Fibroblast of skin of back (primary cell): ENCODE results near the gene KLHL29.
A peak's percentile ranks its signal among the peaks of the same experiment; 100 is the strongest.

Experiments
- DNase-seq: peaks from one replicate; pipeline ENCODE4 v3.0.0-alpha.2; 2013

KLHL29 gene

DNA sequence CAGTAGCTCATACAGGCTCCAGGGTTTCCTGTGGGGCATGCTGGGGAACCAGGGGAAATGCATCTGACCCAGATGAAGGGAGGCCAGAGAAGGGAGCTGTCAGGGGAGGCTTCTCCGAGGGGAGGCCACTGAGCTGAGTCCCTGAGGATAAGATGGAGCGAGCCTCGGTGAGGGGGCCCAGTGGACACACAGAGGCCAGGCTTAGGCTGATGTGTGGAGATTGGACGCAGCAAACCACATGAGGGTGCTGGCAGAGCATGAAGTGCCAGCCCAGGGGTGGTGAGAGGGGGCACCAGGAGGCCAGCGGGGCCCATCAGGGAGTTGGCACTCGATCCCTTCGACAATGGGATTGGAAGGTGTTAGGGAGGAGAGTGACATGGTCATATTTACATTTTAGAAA is 235.0 kb downstream of the KLHL29 start:
- DNase-seq: no peak

DNA sequence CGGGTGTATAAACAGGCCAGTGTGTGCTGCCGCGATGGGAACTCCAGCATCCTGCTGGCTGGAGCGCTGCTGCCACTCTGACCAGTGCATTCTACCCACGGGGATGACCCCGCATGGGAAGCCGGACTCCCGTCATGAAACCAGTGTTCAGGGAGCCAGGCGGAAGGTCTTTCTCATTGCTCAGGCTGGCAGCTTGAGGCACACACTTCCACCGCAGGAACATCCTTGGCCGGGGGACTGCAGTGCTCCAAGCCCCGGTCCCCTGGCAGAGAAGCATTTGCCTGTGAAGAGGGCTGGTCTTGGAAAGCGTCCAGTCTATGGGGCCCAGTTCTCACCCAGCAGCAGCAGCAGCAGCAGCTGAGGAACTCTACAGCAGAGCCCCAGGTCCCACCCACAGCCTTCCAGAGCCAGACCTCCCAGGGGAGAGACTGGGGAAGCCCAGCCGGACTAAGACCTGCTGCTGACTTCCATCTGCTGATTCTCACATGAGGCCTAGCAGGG is 235.9 kb downstream of the KLHL29 start:
- peak; percentile 72 for DNase-seq

DNA sequence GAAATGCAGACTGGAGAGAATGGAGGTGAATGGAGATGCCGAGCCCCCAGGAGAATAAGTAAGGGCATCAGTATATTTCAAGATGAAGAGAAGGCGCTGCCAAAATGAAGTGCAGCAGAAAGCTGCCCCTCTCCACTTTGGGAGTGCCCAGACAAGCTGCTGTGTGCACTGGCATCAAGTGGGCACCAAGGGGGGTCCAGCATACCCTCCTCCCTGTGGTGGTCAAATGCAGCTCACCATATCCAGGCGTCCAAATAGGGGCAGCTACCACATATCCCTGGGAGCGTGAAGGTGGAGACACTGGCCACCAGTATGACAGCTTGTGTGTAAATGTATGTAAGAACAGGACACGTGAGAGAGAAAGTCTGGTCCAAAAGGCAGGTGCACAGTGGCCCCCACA is 236.6 kb downstream of the KLHL29 start:
- no peak for DNase-seq

DNA sequence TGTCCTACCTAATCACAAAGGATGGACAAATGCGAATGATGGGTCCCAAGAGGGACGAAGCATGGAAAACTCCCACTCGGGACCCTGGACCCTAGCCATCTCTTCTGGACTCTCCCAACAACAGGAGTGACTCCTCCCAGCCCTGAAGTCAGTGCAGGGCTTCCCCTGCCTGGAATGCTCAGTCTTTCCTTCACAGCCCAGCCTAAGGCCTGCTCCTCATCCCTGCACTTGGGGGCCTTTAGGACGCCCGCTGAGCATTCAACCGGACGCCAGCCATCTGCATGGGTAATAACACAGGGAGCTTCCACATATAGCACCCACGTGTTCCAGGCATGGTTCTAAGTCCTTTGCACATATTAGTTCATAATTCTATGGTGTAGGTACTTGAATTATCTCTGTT is 237.5 kb downstream of the KLHL29 start:
- no peak for DNase-seq

DNA sequence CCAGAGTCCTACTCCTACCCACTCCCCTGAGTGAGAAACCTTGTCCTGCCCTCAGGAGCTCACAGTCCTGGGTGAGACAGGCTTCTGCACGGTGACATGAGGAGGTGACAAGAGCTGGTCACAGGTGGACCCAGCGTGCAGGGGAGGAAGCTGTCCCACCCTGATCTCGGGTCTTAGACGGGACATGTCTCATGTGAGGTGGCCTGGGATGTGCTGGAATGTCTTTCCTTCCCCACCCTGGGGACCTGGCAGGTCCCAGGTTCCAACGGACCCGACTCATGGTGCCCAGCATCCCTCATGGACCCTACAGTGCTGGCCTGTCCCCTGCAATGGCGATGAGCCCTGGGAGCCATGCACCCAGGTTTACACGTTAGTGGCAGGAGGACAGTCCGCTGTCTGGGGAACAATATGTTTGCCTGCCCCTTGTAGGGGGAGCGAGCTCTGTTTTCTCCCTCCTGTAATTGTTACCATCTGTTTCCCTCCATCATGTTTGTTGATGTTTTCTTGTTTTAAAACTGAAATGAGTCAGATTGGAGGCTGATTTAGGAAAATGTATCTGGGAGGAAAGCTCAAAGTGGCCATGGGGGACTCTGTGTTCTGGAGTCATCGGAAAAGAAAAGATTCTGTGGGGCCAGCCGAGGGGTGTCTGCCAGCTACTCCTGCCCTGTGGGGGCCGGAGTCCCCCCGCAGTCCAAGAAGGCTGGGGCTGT is 238.1 kb downstream of the KLHL29 start:
- DNase-seq: no peak

DNA sequence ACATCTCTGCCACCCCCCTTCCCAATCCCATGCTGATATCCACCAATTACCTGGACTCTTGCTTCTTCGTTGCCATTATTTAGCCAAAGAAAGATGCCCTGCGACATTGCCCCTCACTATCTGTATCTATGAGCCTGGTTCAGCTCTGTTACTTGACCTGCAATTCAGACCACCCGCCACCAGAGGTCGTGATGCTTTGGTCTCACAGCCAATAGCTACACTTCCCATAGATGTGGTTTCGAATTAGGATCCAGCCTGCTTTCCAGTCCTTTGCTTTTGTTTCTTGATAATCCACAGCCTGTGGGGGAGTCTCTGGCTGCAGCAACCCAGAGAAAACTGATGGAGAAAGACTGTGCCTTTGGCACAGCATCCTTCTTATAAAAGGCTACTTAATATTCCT is 239.4 kb downstream of the KLHL29 start:
- no peak for DNase-seq

DNA sequence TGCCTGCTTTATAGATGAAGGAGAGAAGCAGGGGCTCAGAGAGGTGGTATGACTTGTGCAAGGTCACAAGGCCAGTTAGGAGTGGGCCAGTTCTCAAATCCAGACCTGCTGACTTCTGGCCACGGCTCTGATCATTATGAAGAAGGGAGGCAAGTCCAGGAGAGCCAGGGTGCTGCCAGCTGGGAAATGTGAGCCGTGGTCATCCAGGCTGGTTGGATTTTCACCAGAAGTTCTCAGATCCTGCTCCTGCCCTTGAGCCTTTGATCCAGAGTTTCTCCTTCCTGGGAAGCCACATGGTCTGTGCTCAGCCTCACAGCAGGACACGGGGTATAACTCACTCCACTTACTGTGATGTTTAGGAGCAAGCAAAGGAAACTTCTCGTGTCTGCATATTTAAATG is 239.9 kb downstream of the KLHL29 start:
- no peak for DNase-seq

DNA sequence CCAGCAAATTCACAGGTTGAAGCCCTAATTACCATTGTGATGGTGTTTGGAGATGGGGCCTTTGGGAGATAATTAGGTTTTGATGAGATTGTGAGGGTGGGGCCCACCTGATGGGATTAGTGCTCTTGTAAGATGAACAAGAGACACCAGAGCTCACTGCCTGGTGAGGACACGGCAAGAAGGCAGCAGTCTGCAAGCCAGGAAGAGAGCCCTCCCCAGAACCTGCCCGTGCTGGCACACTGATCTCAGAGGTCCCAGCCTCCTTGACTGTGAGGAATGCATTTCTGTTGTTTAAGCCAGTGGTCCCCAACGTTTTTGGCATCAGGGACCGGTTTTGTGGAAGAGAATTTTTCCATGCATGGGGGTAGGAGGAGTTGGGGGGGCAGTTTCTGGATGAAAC is 240.7 kb downstream of the KLHL29 start:
- no peak for DNase-seq

DNA sequence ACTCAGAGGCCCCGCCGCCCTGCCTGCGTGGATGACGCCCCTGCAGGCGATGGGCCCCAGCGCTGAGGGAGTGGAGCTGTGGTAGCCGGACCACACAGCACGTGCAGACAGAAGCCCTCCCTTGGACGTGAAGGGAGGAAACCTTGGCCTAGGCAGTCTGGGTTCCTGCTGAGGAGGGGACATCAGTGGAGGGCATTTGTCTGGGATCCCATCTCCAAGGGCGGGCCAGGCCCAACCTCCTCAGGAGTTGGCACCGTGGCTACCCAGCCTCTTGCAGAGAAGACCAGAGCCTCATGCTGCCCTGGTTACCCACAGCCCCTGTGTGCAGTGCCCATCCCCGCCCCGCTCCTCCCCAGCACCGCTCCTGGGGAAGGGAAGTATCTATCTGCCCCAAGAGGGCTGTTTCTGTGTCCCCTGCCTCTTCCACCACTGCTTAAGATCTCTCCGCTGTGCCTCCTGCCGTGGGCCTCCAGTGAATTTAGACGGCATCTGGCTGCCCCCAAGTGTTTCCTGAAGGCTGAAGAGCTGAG is 241.8 kb downstream of the KLHL29 start:
- no peak for DNase-seq

DNA sequence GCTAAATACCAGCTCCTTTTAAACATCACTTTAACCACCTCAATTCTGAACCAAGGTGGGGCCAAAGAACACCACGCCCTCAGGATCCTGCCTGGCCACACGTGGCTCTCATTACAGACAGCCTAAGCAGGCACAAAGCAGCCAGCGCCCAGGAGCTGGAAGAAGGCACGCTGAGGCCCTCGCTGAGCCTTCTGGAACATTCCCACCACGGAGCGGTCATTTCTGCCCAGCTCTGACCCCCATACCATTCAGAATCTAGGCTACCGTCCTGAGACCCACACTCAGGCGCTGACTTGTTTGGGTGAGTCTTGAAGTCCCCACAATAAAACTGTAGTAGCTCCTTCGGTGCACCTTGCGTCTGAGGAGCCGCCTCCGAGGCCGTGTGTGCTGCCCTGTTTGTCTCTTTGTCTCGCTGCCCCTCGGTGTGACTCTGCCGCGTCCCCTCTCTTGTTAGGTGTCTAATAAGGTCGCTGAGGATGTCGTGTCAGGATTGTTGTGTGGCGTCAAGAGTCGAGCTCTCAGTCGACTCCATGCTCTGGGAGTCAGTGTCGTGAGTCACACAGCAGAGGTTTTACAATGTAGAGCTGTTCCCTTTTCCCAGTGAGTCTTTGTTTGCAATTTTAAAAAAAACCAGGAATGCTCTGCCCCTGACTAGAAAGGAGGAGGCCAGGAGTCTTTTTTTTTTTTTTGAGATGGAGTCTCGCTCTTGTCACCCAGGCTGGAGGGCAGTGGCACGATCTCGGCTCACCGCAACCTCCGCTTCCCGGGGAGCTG is 242.4 kb downstream of the KLHL29 start:
- peak; percentile 38 for DNase-seq

DNA sequence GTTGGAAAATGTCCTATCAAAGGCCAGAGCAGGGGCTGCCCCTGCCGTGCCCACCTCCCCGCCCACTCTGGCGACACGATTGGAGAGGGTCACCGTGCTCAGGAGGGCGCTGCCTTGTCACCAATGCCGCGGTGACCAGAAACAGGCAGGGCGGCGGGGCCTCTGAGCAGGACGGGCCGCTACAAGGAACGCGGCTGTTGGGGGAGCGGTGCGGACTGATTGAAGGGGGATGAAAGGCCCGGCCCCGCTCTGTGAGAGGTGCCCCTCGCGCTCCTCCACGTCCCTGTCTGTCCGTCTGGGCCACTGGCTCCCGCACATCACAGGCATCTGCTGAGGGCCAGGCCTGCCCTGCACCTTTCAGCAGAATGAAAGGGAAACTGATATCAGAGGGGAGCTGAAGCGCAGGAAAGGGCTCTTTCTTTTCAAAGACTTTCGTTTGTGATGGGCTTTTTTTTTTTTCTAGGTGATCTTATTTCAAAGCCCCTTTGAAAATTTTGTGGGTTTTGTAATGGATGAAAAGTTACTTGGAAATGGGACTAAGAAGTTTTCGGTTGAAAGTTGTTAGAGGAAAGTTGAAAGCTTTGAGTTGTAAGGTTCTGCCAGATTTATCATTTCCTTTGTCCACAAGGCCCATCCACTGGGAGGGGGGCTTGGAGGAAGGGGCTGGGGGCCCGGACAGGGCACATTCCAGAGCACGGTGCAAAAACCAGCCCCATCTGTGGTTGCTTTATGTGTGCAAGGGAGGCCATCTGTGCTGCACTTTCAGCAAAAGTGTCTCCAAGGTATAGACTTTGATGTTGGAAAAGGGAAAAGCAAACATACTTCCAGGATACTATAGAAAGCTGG is 244.2 kb downstream of the KLHL29 start:
- DNase-seq: no peak

DNA sequence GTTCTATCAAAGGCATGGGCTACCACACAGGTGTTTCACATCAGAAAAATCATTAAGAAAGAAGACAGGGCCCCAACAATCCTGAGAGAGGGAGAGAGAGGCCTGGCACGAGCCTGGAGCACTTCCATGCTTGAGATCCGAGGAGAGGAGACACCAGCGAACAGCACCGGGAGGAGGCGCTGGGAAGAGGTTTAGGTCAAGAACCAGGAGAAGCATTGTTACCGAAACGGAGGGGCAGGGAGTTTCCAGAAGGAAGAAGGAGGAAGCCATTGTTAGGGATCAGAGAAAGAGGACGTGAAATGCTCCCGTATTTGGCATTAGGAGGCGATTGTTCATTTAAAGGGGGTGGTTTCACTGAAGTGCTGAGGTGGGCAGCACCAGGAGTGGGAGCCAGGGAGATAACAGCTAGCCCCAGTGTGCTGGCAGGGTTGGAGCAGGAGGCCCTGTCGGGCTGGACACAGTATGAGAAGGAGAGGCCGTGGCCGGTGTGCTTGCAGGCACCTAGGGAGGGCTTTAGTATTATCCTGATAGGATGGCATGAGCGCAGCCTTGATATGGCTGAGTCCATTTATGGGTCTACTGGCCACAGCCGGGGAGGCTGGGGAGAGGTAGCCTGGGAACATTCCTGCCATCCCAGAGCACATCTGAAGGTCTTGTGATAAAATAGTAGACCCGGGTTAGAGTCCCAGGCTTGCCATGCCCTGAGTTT is 244.9 kb downstream of the KLHL29 start:
- DNase-seq: no peak

DNA sequence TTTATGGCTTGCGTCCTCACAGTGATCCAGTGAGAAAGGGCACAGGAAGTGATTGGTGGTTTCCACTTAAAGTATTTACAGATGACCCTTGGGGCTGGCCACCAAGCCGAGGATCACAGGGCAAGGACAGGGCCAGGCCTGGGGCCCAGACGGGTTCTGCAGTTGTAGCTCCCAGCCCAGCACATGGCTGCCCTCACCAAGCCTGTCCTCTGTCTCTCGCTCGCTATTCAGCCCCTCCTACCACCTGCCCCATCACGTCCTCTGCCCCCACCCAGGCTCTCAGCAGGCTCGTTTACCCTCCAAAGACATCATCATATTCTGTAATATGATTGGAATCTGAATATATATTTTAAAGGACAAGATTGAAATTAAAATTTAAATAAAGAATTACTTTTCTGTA is 246.0 kb downstream of the KLHL29 start:
- DNase-seq: no peak

DNA sequence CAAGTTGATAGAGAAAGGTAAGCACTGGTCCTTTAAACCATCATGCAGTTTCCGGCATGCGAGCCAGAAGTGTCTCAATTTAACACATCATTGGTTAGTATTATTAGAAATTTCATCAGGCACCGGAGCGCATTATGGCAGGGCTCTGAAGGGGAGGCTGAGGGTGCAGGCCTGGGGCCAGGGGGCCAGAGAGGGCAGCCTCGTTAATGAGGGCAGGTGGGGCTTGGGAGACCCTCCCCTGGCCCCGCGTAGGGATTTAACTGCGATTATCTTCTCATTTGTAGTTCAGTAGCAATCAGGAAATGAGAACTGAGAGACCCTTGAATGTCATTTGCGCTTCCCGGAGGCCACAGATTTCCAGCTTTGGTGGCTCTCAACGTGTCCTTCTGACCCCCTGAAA is 246.4 kb downstream of the KLHL29 start:
- DNase-seq: no peak

DNA sequence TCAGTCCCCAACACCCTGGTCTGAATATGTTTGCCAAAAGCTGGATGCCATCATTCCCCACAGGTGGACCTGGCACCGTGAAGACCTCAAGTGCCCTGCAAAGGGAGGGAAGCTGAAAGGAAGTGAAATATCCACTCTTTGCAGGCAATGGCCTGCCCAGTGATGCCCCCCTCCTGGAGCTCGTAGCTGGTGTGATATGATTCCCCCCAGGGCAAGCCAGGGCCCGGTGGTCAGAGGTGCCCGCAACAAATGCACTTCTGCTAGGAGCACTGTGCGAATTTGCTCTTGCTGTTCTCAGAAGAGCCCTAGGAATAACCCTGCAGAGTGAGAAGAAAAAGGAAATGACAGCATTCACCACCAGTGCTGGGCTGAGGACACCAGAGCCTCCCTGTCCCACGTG is 247.4 kb downstream of the KLHL29 start:
- no peak for DNase-seq

DNA sequence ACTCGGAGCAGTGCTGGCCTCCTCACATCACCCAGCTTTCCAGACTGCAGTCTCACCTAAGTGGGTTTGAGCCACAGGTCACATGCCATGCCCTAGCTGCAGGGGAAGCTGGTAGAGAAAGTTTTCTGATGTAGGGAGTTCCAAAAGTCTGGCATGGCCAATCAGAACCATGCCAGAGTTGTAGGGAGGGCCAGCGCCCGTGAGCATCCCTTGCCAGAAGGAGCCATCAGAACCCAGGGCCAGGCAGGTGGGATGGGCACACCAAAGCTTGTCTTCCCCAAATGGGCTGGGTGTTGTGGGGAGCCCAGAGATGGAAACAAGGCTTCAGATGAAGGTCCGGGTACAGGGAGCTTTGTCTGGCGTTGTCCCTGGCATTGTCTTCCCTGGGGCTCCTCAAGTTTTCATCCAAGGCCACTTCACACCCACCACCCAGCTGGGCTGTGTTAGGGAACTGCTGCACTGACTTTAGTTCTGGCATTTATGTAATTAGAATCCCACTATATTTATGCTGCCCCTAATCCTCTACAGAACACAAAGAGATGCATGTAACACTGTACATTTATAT is 247.9 kb downstream of the KLHL29 start:
- no peak for DNase-seq

DNA sequence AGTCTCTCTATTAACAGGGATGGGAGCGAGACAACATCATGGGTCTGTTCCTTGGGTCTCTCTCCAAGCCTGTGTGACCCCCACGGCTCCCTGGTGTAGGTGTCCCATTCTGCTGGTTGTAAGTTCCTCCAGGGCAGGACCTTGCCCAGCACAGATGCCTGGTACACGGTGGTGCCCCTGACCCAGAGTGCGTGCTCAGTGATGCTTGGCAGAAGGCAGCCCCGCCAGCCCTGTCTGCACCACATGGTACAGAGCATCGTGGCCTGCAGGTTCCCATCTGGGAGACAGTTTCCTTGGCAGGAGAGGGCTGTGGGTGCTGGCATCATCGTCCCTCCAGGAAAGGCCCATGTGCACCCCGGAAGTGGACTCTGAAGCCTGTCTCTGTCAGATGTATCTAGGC is 249.0 kb downstream of the KLHL29 start:
- DNase-seq: no peak

DNA sequence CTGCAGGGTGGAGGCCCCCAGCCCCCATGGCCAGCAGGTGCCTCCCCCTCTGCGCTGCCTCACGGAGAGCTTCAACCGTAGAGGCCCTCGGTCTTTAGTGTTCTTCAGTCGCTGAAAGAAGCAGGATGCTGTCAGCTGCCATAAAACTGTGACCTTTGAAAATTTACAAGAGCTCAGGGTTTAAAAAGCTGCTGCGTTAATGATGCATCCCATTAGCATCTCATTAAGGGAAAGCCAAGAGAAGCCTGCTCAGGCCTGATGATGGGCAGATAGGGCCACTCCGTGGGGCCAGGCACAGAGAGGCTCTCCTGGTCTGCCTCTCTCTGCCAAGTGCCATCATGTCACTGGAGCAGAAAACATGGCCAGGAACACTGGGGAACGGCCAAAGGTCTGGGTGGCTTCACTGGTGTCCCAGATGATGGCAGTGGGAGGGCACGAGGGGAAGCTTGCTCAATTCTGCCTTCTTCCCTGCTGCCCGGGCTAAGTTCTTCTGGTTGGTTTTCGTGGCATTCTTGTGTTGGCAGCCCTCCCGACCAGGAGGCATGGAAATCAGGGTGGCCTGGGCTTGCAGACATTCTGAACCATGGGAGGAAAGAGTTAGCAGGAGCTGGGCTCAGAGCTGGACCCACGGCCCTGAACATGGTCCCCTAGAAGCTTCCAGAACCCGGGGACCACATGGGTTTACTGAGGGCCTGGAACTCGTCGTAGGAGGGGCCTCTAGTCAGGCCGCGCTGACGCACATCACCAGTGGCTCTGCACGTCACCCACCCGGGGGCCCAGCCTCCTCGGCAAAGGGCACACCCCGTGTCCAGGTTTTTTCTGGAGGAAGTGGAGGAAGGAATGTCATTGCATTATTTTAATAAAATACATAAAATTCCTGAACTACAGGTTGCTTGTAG is 250.7 kb downstream of the KLHL29 start:
- DNase-seq: no peak

DNA sequence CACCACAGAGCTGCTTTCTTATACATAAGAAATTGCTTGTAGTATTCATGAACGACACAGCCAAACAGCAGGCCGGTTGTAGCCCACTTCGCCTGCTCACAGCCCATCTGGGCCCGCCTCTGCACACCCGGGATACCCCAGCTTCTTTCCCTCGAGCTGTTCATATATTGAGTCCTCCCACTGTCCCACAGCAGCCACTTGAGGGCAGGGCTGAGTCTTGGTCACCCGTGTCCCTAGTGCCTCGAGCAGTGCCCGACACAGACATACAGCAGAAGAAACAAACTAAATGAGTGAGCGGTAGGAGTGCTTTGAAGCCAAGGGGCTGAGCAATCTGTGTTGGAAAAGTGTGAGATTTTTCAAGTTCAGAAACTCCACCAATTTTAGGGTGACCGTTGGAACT is 251.4 kb downstream of the KLHL29 start:
- peak; percentile 52 for DNase-seq

DNA sequence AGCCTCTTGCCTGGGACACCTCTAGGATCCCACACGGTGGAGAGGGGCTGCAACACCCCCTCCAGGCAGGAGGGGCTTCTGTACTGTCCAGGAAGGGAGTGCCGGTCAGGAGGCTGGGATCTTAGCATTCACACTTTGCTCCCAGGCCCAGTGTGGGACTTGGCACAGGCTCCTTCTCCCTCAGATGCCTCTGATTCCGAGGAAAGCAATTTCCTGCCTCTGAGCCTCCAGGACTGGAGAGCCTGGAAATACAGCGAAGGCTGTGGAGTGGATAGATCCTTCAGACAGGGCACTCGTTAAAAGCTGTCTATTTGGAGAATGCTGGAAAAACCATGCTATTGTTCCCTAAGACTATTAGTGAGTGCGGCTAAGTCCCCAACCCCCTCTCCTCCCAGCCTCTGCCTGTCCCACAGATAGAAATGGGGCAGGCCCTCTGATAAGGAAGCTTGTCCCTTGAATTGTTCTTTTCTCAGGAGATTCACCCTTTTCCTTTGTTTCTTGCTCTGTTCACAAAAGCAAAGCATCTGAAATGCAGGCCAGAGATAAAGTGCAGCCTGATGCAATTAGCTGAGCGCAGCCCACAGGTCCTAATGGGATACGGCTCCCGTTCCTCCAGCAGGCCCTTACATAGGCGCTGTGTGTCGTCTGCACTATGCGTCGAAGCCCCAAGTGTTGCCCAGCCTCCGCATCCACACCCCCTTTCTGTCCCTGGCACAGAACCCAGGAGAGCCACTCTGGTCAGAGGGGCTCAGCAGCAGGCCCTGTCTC is 252.2 kb downstream of the KLHL29 start:
- DNase-seq: peak; percentile 89
